Cardiac muscle cell (in vitro differentiated cells and primary cell): ENCODE measurements around the gene VPS35. TPM values are rescaled to one million over a fixed set of nuclear protein-coding genes. Genes with fewer than 3 reads are reported as not detected.

ENCODE experiments used
- DNase-seq, 2 donors: peaks; one replicate each; pipeline versions ENCODE4 v3.0.0 to v3.0.0-alpha.2; 2010 to 2017; ENCODE audit warnings: low read depth in 1 of 2, low spot score in 1 of 2
- H3K27ac ChIP-seq: fragments of 200-600 bp; sonication (generic); 2 replicates; pipeline ENCODE4 v1.5.1; 2016
- H3K27me3 ChIP-seq: fragments of 200-600 bp; sonication (generic); 2 replicates; pipeline ENCODE4 v1.6.0; 2016; ENCODE audit warnings: control low read depth
- H3K36me3 ChIP-seq: fragments of 200-600 bp; sonication (generic); 2 replicates; pipeline ENCODE4 v1.5.1; 2016; ENCODE audit warnings: control low read depth
- H3K4me1 ChIP-seq: fragments of 200-600 bp; sonication (generic); 2 replicates; pipeline ENCODE4 v1.8.1; 2017; ENCODE audit warnings: low read depth, mild to moderate bottlenecking, mixed run types
- H3K4me3 ChIP-seq: fragments of 200-600 bp; sonication (generic); 2 replicates; pipeline ENCODE4 v1.5.1; 2016; ENCODE audit warnings: mild to moderate bottlenecking
- H3K9me3 ChIP-seq: fragments of 200-600 bp; sonication (generic); 2 replicates; pipeline ENCODE4 v1.5.1; 2017; ENCODE audit warnings: low read depth, mild to moderate bottlenecking, control low read depth
- CTCF ChIP-seq: IDR thresholded peaks from 2 replicates; pipeline ENCODE4 v1.5.1; 2012; ENCODE audit warnings: low read depth, mild to moderate bottlenecking, low read length
- polyA plus RNA-seq: library from polyadenylated mRNA; unstranded; fragments of >200 nt; fragmentation: Nextera tagmentation; extraction: Ambion mirVana; gene quantifications from 2 replicates; pipeline ENCODE4 v1.2.1, GENCODE V29; 2016
- total RNA-seq: library from RNA; depleted of rRNA; stranded (reverse); fragments of >200 nt; gene quantifications from 2 replicates; pipeline ENCODE4 v1.2.3, GENCODE V29; 2016

VPS35 gene
- total RNA-seq (58.9 and 63.2 TPM in 2 replicates), polyA plus RNA-seq (111 and 146 TPM in 2 replicates)

DNA sequence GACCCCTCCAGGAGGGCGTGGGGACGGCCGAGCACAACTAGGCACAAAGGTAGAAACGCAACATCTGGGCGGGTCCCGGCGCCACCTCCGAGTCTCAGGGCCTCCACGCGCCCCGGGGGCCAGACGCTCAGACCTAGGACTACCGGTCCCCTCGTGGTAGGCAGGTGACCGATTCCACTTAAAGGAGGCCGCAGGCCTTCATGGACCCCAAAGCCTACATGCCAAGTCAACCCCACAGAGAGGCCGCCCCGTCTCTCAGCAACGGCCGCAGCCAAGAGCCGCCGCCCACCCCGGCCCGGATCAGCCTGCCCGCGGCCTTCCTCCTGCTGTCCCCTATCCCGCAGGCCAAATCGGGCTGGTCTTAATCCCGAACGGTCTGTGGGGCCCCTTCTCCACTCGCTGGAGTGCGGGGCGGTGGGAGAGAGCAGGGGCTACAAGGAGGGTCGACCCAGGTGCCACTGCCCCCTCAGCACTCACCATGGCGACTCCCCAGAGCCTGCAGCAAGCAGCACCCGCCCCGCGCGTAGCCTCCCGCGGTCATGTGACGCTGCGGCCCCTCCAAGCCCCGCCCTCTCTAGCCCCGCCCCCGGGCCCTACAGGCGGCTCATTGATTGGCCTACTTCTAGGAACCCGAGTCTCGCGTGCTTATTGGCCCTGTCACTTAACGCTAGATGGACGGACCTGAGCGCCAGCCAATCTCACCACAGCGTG lies at the start of gene VPS35:
Gene VPS35, minus strand, starts transcription at position 525 of the 711 bp plus-strand sequence. Its CDS starts 45 bp downstream, at position 480.
- H3K36me3 ChIP-seq, result peaks cover 7% of the 10 kb centered on the region
- no peak for TF ChIP-seq CTCF
- H3K27me3 ChIP-seq, result no peaks in the 10 kb centered on the region
- H3K4me1 ChIP-seq, result peaks cover 22% of the 10 kb centered on the region
- DNase-seq, result peak; percentile 99 to 100
- H3K27ac ChIP-seq, result peak within 1 kb of the TSS; percentile 94
- H3K9me3 ChIP-seq, result no peaks in the 10 kb centered on the region
- peak within 1 kb of the TSS; percentile 70 for H3K4me3 ChIP-seq

DNA sequence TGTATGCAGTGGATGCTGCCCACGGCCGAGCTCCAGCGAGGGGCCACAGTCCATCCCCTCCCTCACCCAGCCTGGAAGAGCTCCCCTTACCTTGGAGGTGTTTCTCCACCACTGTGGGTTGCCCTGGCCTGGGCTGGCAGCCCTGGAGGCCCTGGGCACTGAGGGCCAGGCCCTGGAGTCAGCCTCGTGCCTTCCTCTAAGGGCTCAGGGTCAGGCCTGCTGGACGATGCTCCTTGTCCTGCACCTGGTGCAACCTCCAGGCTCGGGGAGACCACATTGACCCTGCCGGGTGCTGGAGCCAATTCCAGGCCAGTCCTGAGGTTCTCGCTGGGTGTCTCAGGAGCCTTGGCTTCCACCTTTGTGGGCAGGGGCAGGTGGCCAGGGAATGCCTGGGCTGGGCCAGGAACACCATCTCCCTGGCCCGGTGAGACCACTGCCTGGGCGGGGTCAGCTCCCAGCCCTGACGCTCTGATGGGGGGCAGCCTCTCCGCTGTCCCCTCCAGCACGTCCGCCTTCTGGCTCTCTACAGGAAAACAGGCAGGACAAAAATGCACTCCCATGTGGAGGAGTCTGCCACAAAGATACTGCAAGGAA lies 48.7 kb upstream of the VPS35 start:
- Histone ChIP-seq H3K36me3 (peaks cover 7% of the 10 kb centered on the region), H3K27me3 (no peaks in the 10 kb centered on the region), H3K9me3 (no peaks in the 10 kb centered on the region), H3K4me3 (no peak overlapping the region), H3K4me1 (peaks cover 23% of the 10 kb centered on the region), H3K27ac (peak overlapping the region; percentile 76)
- TF ChIP-seq CTCF, result no peak
- no peak for DNase-seq

DNA sequence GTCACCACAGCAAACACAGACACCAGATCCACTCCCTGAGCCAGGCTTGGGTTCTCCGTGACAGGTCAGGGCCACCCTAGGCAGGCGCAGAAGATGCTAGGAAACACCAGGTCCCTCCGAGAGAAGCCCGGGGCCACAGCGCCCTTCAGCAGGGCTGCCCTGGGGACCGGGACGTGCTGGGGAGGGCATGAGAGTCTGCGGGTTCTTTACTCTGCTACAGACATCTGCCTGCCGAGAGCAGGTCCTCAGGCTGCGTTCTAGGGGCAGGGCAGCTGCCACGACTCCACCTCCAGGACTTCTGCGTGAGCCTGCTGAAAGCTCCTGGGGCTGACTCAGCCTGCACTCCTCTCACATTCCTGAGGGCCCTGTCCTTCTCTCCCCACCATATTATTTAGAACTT lies 47.7 kb upstream of the VPS35 start:
- TF ChIP-seq CTCF, result no peak
- H3K4me1 ChIP-seq, result peaks cover 18% of the 10 kb centered on the region
- peak in 1 of 2 donors; percentile 43 for DNase-seq
- no peaks in the 10 kb centered on the region for H3K9me3 ChIP-seq
- H3K36me3 ChIP-seq, result peaks cover 13% of the 10 kb centered on the region
- no peaks in the 10 kb centered on the region for H3K27me3 ChIP-seq
- H3K4me3 ChIP-seq, result no peak overlapping the region
- H3K27ac ChIP-seq, result peak overlapping the region; percentile 76

DNA sequence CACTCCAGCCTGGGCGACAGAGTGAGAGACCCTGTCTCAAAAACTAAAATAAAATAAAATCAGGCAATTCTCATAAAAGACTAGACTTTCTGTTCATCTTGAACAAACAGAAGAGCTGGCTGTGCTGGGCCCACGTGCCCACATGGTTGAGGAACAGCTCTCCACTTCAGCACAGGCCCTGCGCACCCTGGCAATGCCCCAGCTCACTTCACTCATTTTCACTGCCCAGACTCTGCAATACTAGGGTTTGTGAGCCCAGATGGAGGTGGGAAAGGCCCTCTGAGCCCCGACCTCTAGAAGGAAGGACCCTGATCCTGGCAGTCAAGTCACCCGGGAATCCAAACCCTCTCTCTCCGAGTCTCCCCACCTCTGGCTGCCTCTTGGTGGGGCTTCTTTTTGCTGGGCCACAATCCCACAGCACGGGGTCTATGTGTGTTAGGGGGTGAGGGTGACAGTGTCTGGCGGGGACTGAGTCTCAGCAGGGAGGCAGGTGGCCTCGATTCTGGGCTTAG lies 44.4 kb upstream of the VPS35 start:
- Histone ChIP-seq H3K9me3 (no peaks in the 10 kb centered on the region), H3K36me3 (peaks cover 25% of the 10 kb centered on the region), H3K27me3 (no peaks in the 10 kb centered on the region), H3K27ac (peak overlapping the region; percentile 30), H3K4me1 (peaks cover 4% of the 10 kb centered on the region), H3K4me3 (no peak overlapping the region)
- no peak for TF ChIP-seq CTCF
- no peak for DNase-seq

DNA sequence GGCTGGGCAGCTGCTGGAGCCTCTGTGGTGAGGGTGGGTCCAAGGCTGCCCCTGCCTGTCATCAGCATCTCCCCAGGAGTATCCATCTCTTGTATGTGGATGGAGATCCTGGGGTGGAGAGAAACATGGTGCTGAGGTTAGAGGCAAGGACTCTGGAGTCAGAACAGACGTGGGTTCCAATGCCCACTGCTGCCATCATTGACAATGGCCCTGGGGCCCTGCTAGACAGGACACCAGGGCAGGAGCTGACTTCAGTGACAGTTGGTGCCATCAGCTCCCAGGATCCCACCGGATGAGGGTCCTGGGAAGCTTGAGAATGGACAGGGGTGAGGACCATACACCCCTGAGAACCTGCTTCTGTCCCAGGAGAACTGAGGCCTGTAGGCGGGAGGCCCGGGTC lies 43.6 kb upstream of the VPS35 start:
- Histone ChIP-seq H3K36me3 (peaks cover 33% of the 10 kb centered on the region), H3K27ac (no peak overlapping the region), H3K27me3 (no peaks in the 10 kb centered on the region), H3K4me3 (no peak overlapping the region), H3K4me1 (peaks cover 4% of the 10 kb centered on the region), H3K9me3 (no peaks in the 10 kb centered on the region)
- no peak for TF ChIP-seq CTCF
- no peak for DNase-seq
